Lung (tissue), 16 donors: Measurements from ENCODE around the gene COBLL1. TPM values are rescaled to one million over a fixed set of nuclear protein-coding genes. Genes with fewer than 3 reads are reported as not detected.
A peak's percentile ranks its signal among the peaks of the same experiment; 100 is the strongest.

Source experiments
- ATAC-seq: fragments of 200-7000 bp; cut with Tn5 transposase; one replicate; pipeline ENCODE4 v1.9.1; 2020; ENCODE audit warnings: moderate number of reproducible peaks; ENCODE audit not compliant: insufficient read depth, low FRiP score
- DNase-seq, 3 donors: peaks; one replicate each; pipeline ENCODE4 v3.0.0-alpha.2; 2013 to 2017
- H3K27ac ChIP-seq, 2 donors: one replicate each; pipeline ENCODE4 v1.5.1; 2013; ENCODE audit warnings: mild to moderate bottlenecking in 2 of 2, moderate library complexity in 2 of 2, control low read depth in 1 of 2, inconsistent platforms in 1 of 2, low read depth in 1 of 2, low read length in 1 of 2
- H3K27me3 ChIP-seq, 3 donors: one replicate each; pipeline ENCODE4 v1.5.1; 2013; ENCODE audit warnings: low read length in 2 of 3; ENCODE audit not compliant: control insufficient read depth in 3 of 3, insufficient read depth in 3 of 3
- H3K36me3 ChIP-seq, 4 donors: one replicate each; pipeline ENCODE4 v1.5.1; 2013; ENCODE audit warnings: low read length in 4 of 4, mild to moderate bottlenecking in 1 of 4, moderate library complexity in 1 of 4; ENCODE audit not compliant: control insufficient read depth in 4 of 4, insufficient read depth in 4 of 4
- H3K4me1 ChIP-seq, 5 donors: one replicate each; pipeline ENCODE4 v1.5.1; 2013; ENCODE audit warnings: low read length in 5 of 5, mild to moderate bottlenecking in 2 of 5, moderate library complexity in 1 of 5; ENCODE audit not compliant: control insufficient read depth in 5 of 5, insufficient read depth in 5 of 5
- H3K4me3 ChIP-seq: one replicate; pipeline ENCODE4 v1.5.1; 2013; ENCODE audit warnings: mild to moderate bottlenecking, control low read depth, moderate library complexity
- H3K9ac ChIP-seq, 2 donors: one replicate each; pipeline ENCODE4 v1.5.1; 2013; ENCODE audit warnings: low read length in 2 of 2, control low read depth in 1 of 2; ENCODE audit not compliant: insufficient read depth in 1 of 2
- H3K9me3 ChIP-seq, 4 donors: one replicate each; pipeline ENCODE4 v1.5.1; 2013; ENCODE audit warnings: low read length in 3 of 4, mild to moderate bottlenecking in 1 of 4, moderate library complexity in 1 of 4; ENCODE audit not compliant: control insufficient read depth in 4 of 4, insufficient read depth in 3 of 4
- CTCF ChIP-seq: IDR thresholded peaks from 2 replicates; pipeline ENCODE4 v1.5.1; 2012; ENCODE audit warnings: mild to moderate bottlenecking; ENCODE audit errors: control extremely low read depth, extremely low read depth
- WGBS, 2 donors: extraction: QIAGEN DNeasy Blood & Tissue Kit; methylation state at CpG; one replicate each; pipeline ENCODE4 v1.1.7; 2013; 5-methylcytosine and 5-hydroxymethylcytosine counted together
- long read RNA-seq, 5 donors: transcript quantifications; one replicate each; lab custom pipeline, GENCODE V29; 2026
- polyA plus RNA-seq, 2 donors: library from polyadenylated mRNA; stranded (reverse); fragments of 200-250 nt; gene quantifications; one replicate each; pipeline ENCODE4 v1.2.1, GENCODE V29; 2013
- total RNA-seq, 2 donors: library from RNA; depleted of rRNA in 1 of 2; stranded (reverse); fragments of >200 nt in 1 of 2; gene quantifications; one replicate each; pipeline ENCODE4 v1.2.1, GENCODE V29; 2014 to 2021
- donor health status: control.
- donor health status: control.
- donor health status: Bipolar disorder and iron deficiency.
- donor health status: healthy.
- donor health status: DM: yes; HTN: yes; CAD: no.

The COBLL1 gene
- total RNA-seq (10 to 100 TPM; 83.8 to 86.5 TPM), polyA plus RNA-seq (10 to 100 TPM; 13.0 to 23.6 TPM)
- long read RNA-seq, donor 1, full-length matches to known transcripts = 3 of 3 reads
- long read RNA-seq, donor 1, partial matches to known transcripts = 0 of 3 reads
- long read RNA-seq, donor 1, other reads (novel, unspliced or antisense) = 0 of 3 reads
- long read RNA-seq, donor 2, full-length matches to known transcripts = 1 of 1 reads
- long read RNA-seq, donor 2, partial matches to known transcripts = 0 of 1 reads
- long read RNA-seq, donor 2, other reads (novel, unspliced or antisense) = 0 of 1 reads
- long read RNA-seq, donor 3, full-length matches to known transcripts = 3 of 3 reads
- long read RNA-seq, donor 3, partial matches to known transcripts = 0 of 3 reads
- long read RNA-seq, donor 3, other reads (novel, unspliced or antisense) = 0 of 3 reads
- long read RNA-seq, donor 4 = 0 reads
- long read RNA-seq, donor 5, full-length matches to known transcripts = 3 of 3 reads
- long read RNA-seq, donor 5, partial matches to known transcripts = 0 of 3 reads
- long read RNA-seq, donor 5, other reads (novel, unspliced or antisense) = 0 of 3 reads

GRCh38 chr2:164841719-164842623 is at the start of gene COBLL1:
TSS of gene COBLL1 (minus strand) at chr2:164841823. CDS start at chr2:164841196, 627 bp downstream.
- H3K27ac ChIP-seq = peak within 1 kb of the TSS; percentile 95 to 99
- H3K9ac ChIP-seq = peak within 1 kb of the TSS; percentile 26 to 53
- WGBS, 2 donors = 1% methylated on average over 57 of the region's 57 CpGs
- ATAC-seq (peak; percentile 74), DNase-seq (peak; percentile 87 to 89 (median 88))
- peaks cover 0 to 7% (median 1%) of the 10 kb centered on the region in 5 donors for H3K4me1 ChIP-seq
- TF ChIP-seq CTCF = no peak
- H3K36me3 ChIP-seq = no peaks in the 10 kb centered on the region
- peaks cover 0 to 28% (median 24%) of the 10 kb centered on the region in 3 donors for H3K27me3 ChIP-seq
- no peaks in the 10 kb centered on the region for H3K9me3 ChIP-seq
- peak within 1 kb of the TSS; percentile 87 for H3K4me3 ChIP-seq

DNA sequence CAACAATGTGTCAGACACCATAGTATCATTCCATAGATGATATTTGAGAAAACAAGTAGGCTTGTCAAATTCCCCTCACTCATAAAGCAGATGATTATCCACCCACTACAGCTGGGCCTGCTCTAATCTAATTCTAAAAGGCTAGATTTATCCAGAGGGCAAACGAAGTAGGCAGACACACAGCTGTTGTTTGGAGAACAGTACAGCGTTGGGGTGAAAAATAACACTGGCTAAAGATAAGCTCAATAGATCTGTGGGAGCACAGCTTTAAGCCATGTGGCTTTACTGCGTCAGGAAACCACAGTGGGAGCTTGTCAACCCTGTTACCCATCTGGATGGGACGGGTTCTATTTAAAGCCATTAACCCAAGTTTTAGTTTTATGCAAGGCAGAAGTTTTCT is 48.9 kb upstream of the COBLL1 start:
- no peaks in the 10 kb centered on the region for H3K4me1 ChIP-seq

DNA sequence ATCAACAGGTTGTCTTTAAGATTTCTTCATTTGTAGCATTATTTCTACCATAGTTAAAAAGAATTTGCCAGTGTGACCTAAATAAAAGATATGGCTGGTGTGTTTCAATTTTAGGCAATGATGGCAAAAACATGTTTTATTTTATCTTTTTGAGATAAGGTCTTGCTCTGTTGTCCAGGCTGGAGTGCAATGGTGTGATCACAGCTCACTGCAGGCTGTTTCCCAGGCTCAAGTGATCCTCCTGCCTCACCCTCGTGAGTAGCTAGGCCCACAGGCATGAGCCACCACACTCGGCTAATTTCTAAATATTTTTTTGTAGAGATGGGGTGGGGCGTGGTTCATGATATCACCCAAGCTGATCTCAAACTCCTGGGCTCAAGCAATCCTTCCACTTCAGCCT is 47.0 kb upstream of the COBLL1 start:
- Histone ChIP-seq H3K4me1 (no peaks in the 10 kb centered on the region), H3K27ac (no peak overlapping the region), H3K9me3 (no peaks in the 10 kb centered on the region), H3K27me3 (no peaks in the 10 kb centered on the region), H3K36me3 (no peaks in the 10 kb centered on the region), H3K9ac (no peak overlapping the region), H3K4me3 (no peak overlapping the region)
- TF ChIP-seq CTCF = no peak
- WGBS, 2 donors = 91 to 93% methylated on average over 3 of the region's 3 CpGs
- DNase-seq (no peak), ATAC-seq (no peak)

More for the DNA sequence above, 48.9 kb upstream of the COBLL1 start:
- H3K36me3 ChIP-seq = no peaks in the 10 kb centered on the region
- H3K4me3 ChIP-seq = no peak overlapping the region
- WGBS, 2 donors = 24 to 39% methylated on average over 4 of the region's 4 CpGs
- no peaks in the 10 kb centered on the region for H3K27me3 ChIP-seq
- no peak overlapping the region for H3K27ac ChIP-seq
- no peak for TF ChIP-seq CTCF
- H3K9ac ChIP-seq = no peak overlapping the region
- DNase-seq = no peak
- no peaks in the 10 kb centered on the region for H3K9me3 ChIP-seq
- ATAC-seq = no peak
